ENCODE data around the gene MAP1LC3B. TPM values are rescaled to one million over a fixed set of nuclear protein-coding genes. Genes with fewer than 3 reads are reported as not detected.

MAP1LC3B gene
- total RNA-seq, 6 experiments from 2014 or later, result 81.3 to 112 (median 85.4) TPM

- Mint-ChIP-seq H3K4me3 (no peak overlapping the region), H3K9me3 (no peaks in the 10 kb centered on the region), H3K4me1 (ENCODE audit: low read depth) (no peaks in the 10 kb centered on the region), H3K27ac (no peak overlapping the region; the same call in 1 of the 2 replicates), H3K27me3 (ENCODE audit: insufficient read depth) (no peaks in the 10 kb centered on the region; the same call in 1 of the 2 replicates), H3K36me3 (ENCODE audit: low read depth) (peaks cover 30% of the 10 kb centered on the region)
- TF ChIP-seq, protein P1, sequence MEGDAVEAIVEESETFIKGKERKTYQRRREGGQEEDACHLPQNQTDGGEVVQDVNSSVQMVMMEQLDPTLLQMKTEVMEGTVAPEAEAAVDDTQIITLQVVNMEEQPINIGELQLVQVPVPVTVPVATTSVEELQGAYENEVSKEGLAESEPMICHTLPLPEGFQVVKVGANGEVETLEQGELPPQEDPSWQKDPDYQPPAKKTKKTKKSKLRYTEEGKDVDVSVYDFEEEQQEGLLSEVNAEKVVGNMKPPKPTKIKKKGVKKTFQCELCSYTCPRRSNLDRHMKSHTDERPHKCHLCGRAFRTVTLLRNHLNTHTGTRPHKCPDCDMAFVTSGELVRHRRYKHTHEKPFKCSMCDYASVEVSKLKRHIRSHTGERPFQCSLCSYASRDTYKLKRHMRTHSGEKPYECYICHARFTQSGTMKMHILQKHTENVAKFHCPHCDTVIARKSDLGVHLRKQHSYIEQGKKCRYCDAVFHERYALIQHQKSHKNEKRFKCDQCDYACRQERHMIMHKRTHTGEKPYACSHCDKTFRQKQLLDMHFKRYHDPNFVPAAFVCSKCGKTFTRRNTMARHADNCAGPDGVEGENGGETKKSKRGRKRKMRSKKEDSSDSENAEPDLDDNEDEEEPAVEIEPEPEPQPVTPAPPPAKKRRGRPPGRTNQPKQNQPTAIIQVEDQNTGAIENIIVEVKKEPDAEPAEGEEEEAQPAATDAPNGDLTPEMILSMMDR (IDR thresholded peaks at IDR 0.05), result no peak
- DNase-seq, result no peak
Observed at GRCh38 chr16:87404764-87405625, 12.9 kb downstream of the MAP1LC3B start.

GRCh38 chr16:87406495-87407088 is 14.5 kb downstream of the MAP1LC3B start:
- Mint-ChIP-seq H3K9me3 (no peaks in the 10 kb centered on the region), H3K4me1 (ENCODE audit: low read depth) (no peaks in the 10 kb centered on the region), H3K27ac (no peak overlapping the region), H3K36me3 (ENCODE audit: low read depth) (peaks cover 40% of the 10 kb centered on the region), H3K27me3 (ENCODE audit: insufficient read depth) (no peaks in the 10 kb centered on the region; the same call in 1 of the 2 replicates), H3K4me3 (no peak overlapping the region)
- TF ChIP-seq, protein P1 (IDR thresholded peaks at IDR 0.05), result no peak
- DNase-seq, result no peak

DNA sequence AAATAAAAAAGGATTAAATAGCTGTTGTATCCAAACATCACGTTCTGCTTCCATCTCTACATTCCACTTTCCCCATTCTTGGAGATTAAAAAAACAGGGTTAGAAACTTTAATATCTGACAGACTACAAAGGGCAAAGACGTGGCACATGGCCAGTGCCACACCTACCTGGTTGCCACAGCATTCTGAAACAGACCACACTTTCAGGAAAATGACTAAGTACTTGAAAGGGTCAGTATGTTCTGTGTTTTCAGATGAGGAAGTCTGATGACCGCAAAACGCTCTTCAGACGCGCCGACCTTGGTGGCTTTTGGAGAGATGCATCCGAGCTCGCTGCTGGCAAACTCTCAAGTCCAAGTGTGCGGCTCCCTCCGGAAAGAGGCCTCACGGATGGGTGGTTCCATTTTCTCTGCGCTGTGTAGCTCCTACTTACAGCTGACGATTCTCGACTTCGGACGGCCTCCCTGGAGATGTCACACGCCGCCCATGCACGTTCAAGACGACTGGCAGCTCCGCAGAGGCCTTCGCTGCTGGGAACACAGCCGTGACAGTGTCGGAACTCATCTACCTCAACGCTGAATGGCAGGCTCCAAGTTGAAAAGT is 15.5 kb downstream of the MAP1LC3B start:
- H3K4me1 Mint-ChIP-seq (ENCODE audit: low read depth), result no peaks in the 10 kb centered on the region
- no peaks in the 10 kb centered on the region; the same call in 1 of the 2 replicates for H3K27me3 Mint-ChIP-seq (ENCODE audit: insufficient read depth)
- DNase-seq, result no peak
- H3K27ac Mint-ChIP-seq, result no peak overlapping the region; the same call in 1 of the 2 replicates
- H3K9me3 Mint-ChIP-seq, result no peaks in the 10 kb centered on the region
- H3K4me3 Mint-ChIP-seq, result no peak overlapping the region
- H3K36me3 Mint-ChIP-seq (ENCODE audit: low read depth), result peaks cover 40% of the 10 kb centered on the region
- TF ChIP-seq, protein P1 (IDR thresholded peaks at IDR 0.05), result no peak

DNA sequence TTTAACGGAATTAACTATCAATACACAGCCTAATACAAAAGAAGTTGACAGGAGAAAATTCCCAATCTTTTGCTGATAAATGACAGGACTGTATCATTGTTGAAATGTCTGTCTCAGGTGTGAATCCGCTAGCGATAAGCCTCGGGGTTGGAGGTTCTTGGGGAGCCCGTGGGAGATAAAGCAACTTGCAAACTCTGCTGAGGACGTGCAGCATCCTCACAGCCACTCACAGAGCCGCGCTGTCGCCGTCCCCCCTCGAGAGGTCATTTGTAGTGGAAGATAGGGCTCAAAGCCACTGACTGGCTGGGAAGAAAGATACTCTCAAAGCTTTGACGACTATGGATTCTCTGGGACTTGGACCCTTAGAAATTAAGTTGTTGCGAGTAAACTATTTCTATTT is 17.0 kb downstream of the MAP1LC3B start:
- Mint-ChIP-seq H3K4me3 (no peak overlapping the region), H3K4me1 (ENCODE audit: low read depth) (no peaks in the 10 kb centered on the region), H3K27ac (no peak overlapping the region), H3K36me3 (ENCODE audit: low read depth) (peaks cover 44% of the 10 kb centered on the region), H3K9me3 (no peaks in the 10 kb centered on the region), H3K27me3 (ENCODE audit: insufficient read depth) (no peaks in the 10 kb centered on the region; the same call in 1 of the 2 replicates)
- DNase-seq, result no peak
- TF ChIP-seq, protein P1 (IDR thresholded peaks at IDR 0.05), result no peak

DNA sequence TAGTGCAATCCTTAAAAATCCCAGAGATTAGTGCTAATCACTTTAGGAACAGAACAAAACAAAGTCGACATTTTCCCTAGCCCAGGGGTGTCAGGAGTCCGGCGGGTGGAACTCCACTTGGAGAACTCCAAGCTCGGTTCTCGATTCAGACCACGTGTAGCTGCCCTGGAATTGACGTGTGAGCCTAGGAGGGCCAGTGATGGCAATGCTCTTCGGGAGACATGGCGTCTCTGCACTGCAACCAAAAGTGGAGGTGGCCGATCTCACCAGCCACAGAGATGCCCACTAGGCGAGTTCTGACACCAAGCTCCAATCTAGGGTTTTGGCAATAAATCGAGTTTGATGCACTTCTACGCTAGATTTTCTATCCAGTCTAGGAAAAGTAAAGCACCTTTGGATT is 17.6 kb downstream of the MAP1LC3B start:
- H3K27ac Mint-ChIP-seq, result no peak overlapping the region
- H3K4me3 Mint-ChIP-seq, result no peak overlapping the region
- TF ChIP-seq, protein P1 (IDR thresholded peaks at IDR 0.05), result no peak
- no peaks in the 10 kb centered on the region; the same call in 1 of the 2 replicates for H3K27me3 Mint-ChIP-seq (ENCODE audit: insufficient read depth)
- H3K4me1 Mint-ChIP-seq (ENCODE audit: low read depth), result no peaks in the 10 kb centered on the region
- peaks cover 44% of the 10 kb centered on the region for H3K36me3 Mint-ChIP-seq (ENCODE audit: low read depth)
- no peaks in the 10 kb centered on the region for H3K9me3 Mint-ChIP-seq
- DNase-seq, result no peak

All from HFFc6 (cell line).